Subcutaneous preadipocyte (primary cell): ENCODE measurements around the gene TAF1. TPM values are rescaled to one million over a fixed set of nuclear protein-coding genes. Genes with fewer than 3 reads are reported as not detected.

Experiments
- small RNA-seq: library from RNA; depleted of rRNA; stranded (forward); fragments of <200 nt; gene quantifications from one replicate; pipeline ENCODE3, GENCODE V24; 2012
- total RNA-seq: library from RNA; depleted of rRNA; stranded (reverse); fragments of >200 nt; gene quantifications from 2 replicates; pipeline ENCODE4 v1.2.3, GENCODE V29; 2012

The TAF1 gene
- 27.2 and 29.7 TPM in 2 replicates for total RNA-seq

GRCh38 chrX:71365875-71366673 is at the start of gene TAF1:
TSS of gene TAF1 (plus strand) at chrX:71366357. CDS start at chrX:71366375, 18 bp downstream.

Small RNA genes lying within 50 kb of the gene (small RNA-seq; reads per million reads assigned to genes)
- gene AL590762.4 (not detected), gene RF00019 (not detected)

Other genes with a start within 250 kb of the TAF1 start
- gene MED12, start 247.8 kb upstream of the TAF1 start, total RNA-seq = 20.6 and 24.4 TPM in 2 replicates
- gene NLGN3, start 221.5 kb upstream of the TAF1 start, total RNA-seq = 0.20 and 0.37 TPM in 2 replicates
- gene GJB1, start 143.1 kb upstream of the TAF1 start, total RNA-seq = not detected in 2 replicates
- 12.7 and 13.2 TPM in 2 replicates for gene ZMYM3, start 112.2 kb upstream of the TAF1 start, total RNA-seq
- gene NONO, start 82.7 kb upstream of the TAF1 start, total RNA-seq = 330 and 392 TPM in 2 replicates
- gene ITGB1BP2, start 64.6 kb upstream of the TAF1 start, total RNA-seq = 0.98 and 1.8 TPM in 2 replicates
- 112 and 150 TPM in 2 replicates for gene OGT, start 166.7 kb downstream of the TAF1 start, total RNA-seq
- 1.5 and 1.8 TPM in 2 replicates for gene GCNA, start 212.1 kb downstream of the TAF1 start, total RNA-seq